Measurements from ENCODE around the gene PFDN1.

- no peak for TF ChIP-seq SMAD5 (IDR thresholded peaks at IDR 0.05; ENCODE audit: low read depth)
- TF ChIP-seq CTCF (IDR thresholded peaks at IDR 0.05 in 2 of 3, conservative IDR thresholded peaks at IDR 0.05 in 1 of 3; ENCODE audit: control insufficient read depth in 2 of 3, extremely low read depth in 1 of 3, insufficient read depth in 1 of 3, low read depth in 3 of 3, low read length in 3 of 3) = peak; percentile 49 to 65 (median 55)
These were observed 43.7 kb upstream of the PFDN1 start, which contains the start of gene HBEGF for GRCh38 chr5:140346348-140347221.
